ENCODE measurements around the gene KLHDC1.

- no peak for TF ChIP-seq YY1 (IDR thresholded peaks at IDR 0.05)
- no peak for TF ChIP-seq CTCF (IDR thresholded peaks at IDR 0.05; ENCODE audit: low read depth, low read length, missing input control)
- TF ChIP-seq TAF1 (conservative IDR thresholded peaks at IDR 0.05) = no peak
- TF ChIP-seq MAX (IDR thresholded peaks at IDR 0.05) = no peak
- no peak for TF ChIP-seq REST (IDR thresholded peaks at IDR 0.05)
- no peak for TF ChIP-seq JUND (IDR thresholded peaks at IDR 0.05)
- TF ChIP-seq NR2F2 (IDR thresholded peaks at IDR 0.05) = no peak
- no peak for TF ChIP-seq RAD21 (IDR thresholded peaks at IDR 0.05)
These were observed 81.2 kb downstream of the KLHDC1 start for GRCh38 chr14:49774106-49774505.

Measured in liver (tissue), 3 donors.